Ovary (tissue), 9 donors: Measurements from ENCODE around the gene SNCG. TPM values are rescaled to one million over a fixed set of nuclear protein-coding genes. Genes with fewer than 3 reads are reported as not detected.
"Not testable (repeated sequence)": the region's sequence is repeated elsewhere in the genome, so short reads cannot be mapped to it uniquely, and the experiment has no call there.

Experiments used
- DNase-seq, 5 donors: peaks; one replicate each; pipeline ENCODE4 v3.0.0-alpha.2; 2019 to 2020
- H3K27ac ChIP-seq, 2 donors: fragments of 200-600 bp; one replicate each; pipeline versions ENCODE4 v1.5.1 to v1.8.0; 2019 to 2022
- H3K27me3 ChIP-seq: fragments of 200-600 bp; one replicate; pipeline ENCODE4 v1.8.0; 2022
- H3K36me3 ChIP-seq: fragments of 200-600 bp; sonication (generic); one replicate; pipeline ENCODE4 v1.5.1; 2019
- H3K4me1 ChIP-seq: one replicate; pipeline ENCODE4 v1.8.1; 2013; ENCODE audit warnings: mild to moderate bottlenecking, moderate library complexity; ENCODE audit not compliant: insufficient read depth
- H3K4me3 ChIP-seq: fragments of 200-600 bp; sonication (generic); one replicate; pipeline ENCODE4 v1.5.1; 2017
- H3K9me3 ChIP-seq, 2 donors: fragments of 200-600 bp in 1 of 2; sonication (generic) in 1 of 2; one replicate each; pipeline versions ENCODE4 v1.5.1 to v1.8.1; 2013 to 2019; ENCODE audit warnings: mild to moderate bottlenecking in 1 of 2, moderate library complexity in 1 of 2
- EP300 ChIP-seq: sonication (generic); formaldehyde crosslinking; IDR thresholded peaks from one replicate; pipeline ENCODE4 v1.6.1; 2017; ENCODE audit warnings: antibody characterized with exemption
- POLR2A ChIP-seq: fragments of 450-650 bp; IDR thresholded peaks from one replicate; pipeline ENCODE4 v1.6.1; 2017; ENCODE audit warnings: antibody characterized with exemption, mild to moderate bottlenecking, moderate library complexity
- WGBS, 3 donors: extraction: QIAGEN DNeasy Blood & Tissue Kit in 1 of 3; methylation state at CpG; one replicate each; pipeline versions ENCODE4 v1.1.5 to v1.1.7; 2013 to 2017; 5-methylcytosine and 5-hydroxymethylcytosine counted together
- intact Hi-C, 4 donors: fragments of 100-400 bp; cut with DNase I; formaldehyde crosslinking; loops; one replicate each; pipeline versions ENCODE4 v1.11.0 to v1.15.1; 2022 to 2023
- polyA plus RNA-seq, 2 donors: library from polyadenylated mRNA; stranded (reverse); fragments of 200-250 nt in 1 of 2; fragments of 350-450 nt in 1 of 2; fragmentation: Illumina TruSeq in 1 of 2; extraction: RNeasy Lipid Tissue Mini Kit (QIAGEN cat#74804) in 1 of 2; gene quantifications; one replicate each; pipeline ENCODE4 v1.2.3, GENCODE V29; 2013 to 2014
- total RNA-seq, 7 donors: library from RNA; depleted of rRNA in 2 of 7; stranded (reverse); fragments of >200 nt in 2 of 7; fragmentation: NEBNext Ultra II Directional in 3 of 7; extraction: Animal tissue kit (Norgen Biotek cat#: 25700) in 3 of 7; gene quantifications; one replicate each; pipeline versions ENCODE4 v1.1.0 to v1.2.4, GENCODE V29; 2016 to 2023
- TF ChIP-seq, protein P1 (sequence below), 3 donors: fragments of 450-650 bp in 2 of 3; fragments of 200-600 bp in 1 of 3; IDR thresholded peaks; one replicate each; pipeline versions ENCODE4 v1.5.1 to v1.8.0; 2016 to 2022; ENCODE audit warnings: antibody characterized with exemption in 3 of 3, mild to moderate bottlenecking in 1 of 3
- donor health status: DM: no; HTN: no; CAD: no; lungs with moderate emphysema.
- donor health status: DM: no; HTN: no; CAD: no.
- donor health status: Bipolar disorder and iron deficiency.
- donor health status: DM: yes; HTN: yes; CAD: no.
- donor health status: DM: no; HTN: no; CAD: no.
- donor health status: DM: yes; HTN: yes; CAD: no.

Gene SNCG
- total and polyA plus RNA-seq, 9 donors: 13.7 to 76.1 (median 41.9) TPM

DNA sequence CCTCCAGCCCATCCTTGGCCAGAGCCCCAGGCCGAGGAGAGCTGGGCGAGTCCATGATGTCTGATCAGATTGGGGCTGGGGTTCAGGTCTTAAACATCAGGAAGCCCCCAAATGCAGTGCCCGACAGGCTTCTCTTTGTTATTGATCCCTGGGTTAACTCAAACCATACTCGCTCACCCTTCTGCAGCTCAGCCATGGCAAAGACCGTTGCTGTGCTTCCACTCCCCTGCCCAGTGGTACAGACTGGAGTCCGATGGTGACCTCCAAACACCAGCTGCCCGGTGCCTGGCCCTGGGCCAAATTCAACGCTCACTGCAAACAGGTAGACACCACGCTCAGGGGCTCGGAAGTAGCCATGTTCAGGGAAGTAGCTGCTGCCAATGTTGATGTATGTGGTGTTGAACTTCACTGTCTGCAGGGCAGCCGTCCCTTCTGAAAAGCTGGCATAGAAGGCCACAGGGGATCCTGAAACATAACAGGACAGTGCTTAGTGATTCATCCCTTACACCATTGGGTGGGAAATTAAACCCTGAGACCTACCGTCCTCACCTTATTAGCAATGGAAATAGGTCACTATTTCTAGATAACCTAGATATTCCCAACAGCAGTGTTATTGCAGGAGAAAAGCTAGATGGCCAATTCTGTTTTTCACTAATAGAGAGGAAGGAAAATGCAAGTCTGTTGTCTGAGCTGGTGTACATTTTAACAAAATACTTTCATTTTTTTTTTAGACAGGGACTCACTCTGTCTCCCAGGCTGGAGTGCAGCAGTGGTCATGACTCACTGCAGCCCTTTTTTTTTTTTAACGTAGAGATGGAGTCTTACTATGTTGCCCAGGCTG lies 21.5 kb upstream of the SNCG start:
- intact Hi-C loops: loop anchor here in 1 of 4 donors (10.0 kb wide), 1 partner anchor 158 kb away; the partner anchor contains the start of genes GLUD1 and SHLD2

DNA sequence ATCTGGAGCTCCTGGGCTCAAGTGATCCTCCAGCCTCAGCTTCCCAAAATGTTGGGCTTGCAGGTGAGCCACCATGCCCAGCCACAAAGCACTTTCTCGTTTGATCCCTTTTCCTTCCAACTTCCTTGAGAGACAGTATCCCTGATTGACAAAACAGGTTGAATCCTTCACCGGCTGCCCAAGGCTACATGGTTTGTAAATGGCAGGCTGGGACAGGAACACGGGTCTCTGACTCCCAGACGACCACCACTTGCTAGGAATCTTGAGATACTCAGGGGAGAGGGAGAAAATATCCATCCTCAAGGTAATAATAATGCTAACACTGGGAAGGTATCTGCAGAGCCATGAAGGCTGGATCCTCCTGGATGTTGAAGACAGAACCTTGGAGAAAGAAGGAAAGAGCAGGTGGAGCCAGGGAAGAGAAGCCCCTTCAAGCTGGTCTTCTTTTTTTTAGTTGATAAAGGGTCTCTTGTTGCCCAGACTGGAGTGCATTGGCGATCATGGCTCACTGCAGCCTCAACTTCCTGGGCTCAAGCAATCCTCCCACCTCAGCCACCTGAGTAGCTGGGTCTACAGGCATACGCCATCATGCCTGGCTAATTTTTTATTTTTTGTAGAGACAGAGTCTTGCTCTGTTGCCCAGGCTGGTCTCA lies 20.8 kb upstream of the SNCG start:
- H3K36me3 ChIP-seq: no peaks in the 10 kb centered on the region
- no peak for DNase-seq

More for the DNA sequence above, 21.5 kb upstream of the SNCG start:
- no peak overlapping the region for H3K4me3 ChIP-seq
- H3K27me3 ChIP-seq: no peaks in the 10 kb centered on the region
- H3K36me3 ChIP-seq: no peaks in the 10 kb centered on the region
- peak in 2 of 5 donors; percentile 36 to 45 for DNase-seq
- no peak for TF ChIP-seq POLR2A
- TF ChIP-seq, protein P1, sequence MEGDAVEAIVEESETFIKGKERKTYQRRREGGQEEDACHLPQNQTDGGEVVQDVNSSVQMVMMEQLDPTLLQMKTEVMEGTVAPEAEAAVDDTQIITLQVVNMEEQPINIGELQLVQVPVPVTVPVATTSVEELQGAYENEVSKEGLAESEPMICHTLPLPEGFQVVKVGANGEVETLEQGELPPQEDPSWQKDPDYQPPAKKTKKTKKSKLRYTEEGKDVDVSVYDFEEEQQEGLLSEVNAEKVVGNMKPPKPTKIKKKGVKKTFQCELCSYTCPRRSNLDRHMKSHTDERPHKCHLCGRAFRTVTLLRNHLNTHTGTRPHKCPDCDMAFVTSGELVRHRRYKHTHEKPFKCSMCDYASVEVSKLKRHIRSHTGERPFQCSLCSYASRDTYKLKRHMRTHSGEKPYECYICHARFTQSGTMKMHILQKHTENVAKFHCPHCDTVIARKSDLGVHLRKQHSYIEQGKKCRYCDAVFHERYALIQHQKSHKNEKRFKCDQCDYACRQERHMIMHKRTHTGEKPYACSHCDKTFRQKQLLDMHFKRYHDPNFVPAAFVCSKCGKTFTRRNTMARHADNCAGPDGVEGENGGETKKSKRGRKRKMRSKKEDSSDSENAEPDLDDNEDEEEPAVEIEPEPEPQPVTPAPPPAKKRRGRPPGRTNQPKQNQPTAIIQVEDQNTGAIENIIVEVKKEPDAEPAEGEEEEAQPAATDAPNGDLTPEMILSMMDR (IDR thresholded peaks at IDR 0.05): no peak
- TF ChIP-seq EP300: no peak
- WGBS, 3 donors: 60 to 71% (median 62%) methylated on average over 12 to 13 of the region's 13 CpGs
- H3K27ac ChIP-seq: no peak overlapping the region
- H3K4me1 ChIP-seq: peaks cover 2% of the 10 kb centered on the region
- no peaks in the 10 kb centered on the region for H3K9me3 ChIP-seq

DNA sequence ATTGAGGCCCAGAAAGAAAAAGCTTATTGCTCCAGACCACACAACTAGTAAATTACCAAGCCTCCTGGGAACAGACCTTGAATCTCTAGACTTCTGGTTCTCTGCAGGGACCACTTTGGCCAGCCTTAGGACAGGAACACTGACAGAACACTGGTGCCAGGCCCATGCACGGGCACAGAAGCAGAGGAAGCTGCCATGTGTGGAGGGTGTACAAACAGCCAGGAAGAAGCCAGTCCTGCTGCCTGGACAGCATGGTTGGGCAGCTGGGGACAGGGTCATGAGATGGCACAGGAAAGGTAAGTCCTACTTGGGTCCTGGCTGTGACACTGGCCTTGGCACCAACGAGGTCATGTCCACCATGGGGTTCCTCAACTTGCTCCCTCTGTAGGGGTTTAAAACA lies 20.1 kb upstream of the SNCG start:
- TF ChIP-seq POLR2A: no peak
- TF ChIP-seq EP300: no peak
- TF ChIP-seq, protein P1 (IDR thresholded peaks at IDR 0.05): no peak
- 65 to 79% (median 78%) methylated on average over 2 of the region's 2 CpGs for WGBS, 3 donors
- H3K4me1 ChIP-seq: peaks cover 2% of the 10 kb centered on the region
- H3K9me3 ChIP-seq: no peaks in the 10 kb centered on the region
- H3K27ac ChIP-seq: peak overlapping the region in 1 of 2 donors; percentile 25
- H3K4me3 ChIP-seq: no peak overlapping the region
- H3K36me3 ChIP-seq: no peaks in the 10 kb centered on the region
- H3K27me3 ChIP-seq: no peaks in the 10 kb centered on the region
- intact Hi-C loops: loop anchor here in 2 of 4 donors (2.0 to 10.0 kb wide), 2 partner anchors 29 to 157 kb away; partner anchors contain the start of genes GLUD1 (in 1 of the 2) and SHLD2 (in 1 of the 2)
- DNase-seq: no peak

More for the DNA sequence above, 20.8 kb upstream of the SNCG start:
- intact Hi-C loops: loop anchor here in 2 of 4 donors (2.0 to 10.0 kb wide), 2 partner anchors 29 to 157 kb away; partner anchors contain the start of genes GLUD1 (in 1 of the 2) and SHLD2 (in 1 of the 2)
- TF ChIP-seq POLR2A (no peak), EP300 (no peak)
- TF ChIP-seq, protein P1 (IDR thresholded peaks at IDR 0.05): no peak
- Histone ChIP-seq H3K27me3 (no peaks in the 10 kb centered on the region), H3K4me3 (no peak overlapping the region), H3K27ac (no peak overlapping the region), H3K9me3 (no peaks in the 10 kb centered on the region), H3K4me1 (peaks cover 2% of the 10 kb centered on the region)
- WGBS, 3 donors: 62 to 66% (median 65%) methylated on average over 6 of the region's 6 CpGs

DNA sequence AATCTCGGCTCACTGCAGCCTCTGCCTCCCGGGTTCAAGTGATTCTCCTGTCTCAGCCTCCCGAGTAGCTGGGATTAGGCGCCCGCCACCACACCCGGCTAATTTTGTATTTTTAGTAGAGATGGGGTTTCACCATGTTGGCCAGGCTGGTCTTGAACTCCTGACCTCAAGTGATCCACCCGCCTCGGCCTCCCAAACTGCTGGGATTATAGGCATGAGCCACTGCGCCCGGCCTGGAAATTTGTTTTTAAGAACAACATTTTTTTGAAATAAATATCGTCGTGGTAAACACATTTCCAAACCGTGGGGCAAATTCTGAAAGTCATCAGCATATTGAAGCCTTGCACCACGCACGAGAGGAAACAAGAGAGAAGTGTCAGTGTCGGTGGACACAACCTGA lies 18.3 kb upstream of the SNCG start:
- H3K36me3 ChIP-seq, intact Hi-C loops: not testable (repeated sequence)

More for the DNA sequence above, 18.3 kb upstream of the SNCG start:
- H3K27me3 ChIP-seq, H3K4me3 ChIP-seq, H3K4me1 ChIP-seq, H3K9me3 ChIP-seq, DNase-seq, H3K27ac ChIP-seq: not testable (repeated sequence)
- WGBS, 3 donors: 83 to 87% (median 87%) methylated on average over 16 of the region's 16 CpGs
